Measurements from ENCODE around the gene ACTMAP. TPM values are rescaled to one million over a fixed set of nuclear protein-coding genes. Genes with fewer than 3 reads are reported as not detected.

The ACTMAP gene
- total RNA-seq, 2 experiments from 2014 or later, result 13.7 to 18.2 TPM

DNA sequence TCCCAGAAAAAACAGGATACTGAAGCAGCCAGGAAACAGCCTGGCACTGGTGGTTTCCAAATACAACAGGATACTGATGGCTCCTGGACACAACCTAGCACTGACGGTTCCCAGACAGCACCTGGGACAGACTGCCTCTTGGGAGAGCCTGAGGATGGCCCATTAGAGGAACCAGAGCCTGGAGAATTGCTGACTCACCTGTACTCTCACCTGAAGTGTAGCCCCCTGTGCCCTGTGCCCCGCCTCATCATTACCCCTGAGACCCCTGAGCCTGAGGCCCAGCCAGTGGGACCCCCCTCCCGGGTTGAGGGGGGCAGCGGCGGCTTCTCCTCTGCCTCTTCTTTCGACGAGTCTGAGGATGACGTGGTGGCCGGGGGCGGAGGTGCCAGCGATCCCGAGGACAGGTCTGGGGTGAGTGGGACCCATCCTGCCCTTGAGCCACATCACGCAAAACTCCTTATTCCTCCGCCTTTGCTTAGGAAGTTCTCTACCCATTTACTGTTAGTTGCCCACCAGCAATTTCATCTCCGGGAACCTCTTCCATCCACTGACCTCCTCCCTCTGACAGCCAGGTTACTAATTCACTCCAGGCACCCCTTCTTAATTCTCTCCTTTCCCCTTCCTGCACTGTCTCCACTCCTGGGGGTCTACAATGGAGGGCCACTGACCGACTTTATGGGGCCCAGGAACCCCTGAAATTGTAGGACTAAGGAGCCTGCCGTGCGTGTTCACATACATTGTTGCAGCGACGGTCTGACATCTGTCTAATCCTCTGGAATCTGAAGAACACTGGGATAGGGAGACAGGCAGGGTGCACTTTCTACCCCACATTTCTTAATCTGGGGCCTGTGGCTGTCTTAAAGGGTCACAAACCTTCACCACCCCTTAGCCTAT is 32.1 kb downstream of the ACTMAP start:
- ATAC-seq, result no peak
- H3K27me3 Mint-ChIP-seq, result no peaks in the 10 kb centered on the region

DNA sequence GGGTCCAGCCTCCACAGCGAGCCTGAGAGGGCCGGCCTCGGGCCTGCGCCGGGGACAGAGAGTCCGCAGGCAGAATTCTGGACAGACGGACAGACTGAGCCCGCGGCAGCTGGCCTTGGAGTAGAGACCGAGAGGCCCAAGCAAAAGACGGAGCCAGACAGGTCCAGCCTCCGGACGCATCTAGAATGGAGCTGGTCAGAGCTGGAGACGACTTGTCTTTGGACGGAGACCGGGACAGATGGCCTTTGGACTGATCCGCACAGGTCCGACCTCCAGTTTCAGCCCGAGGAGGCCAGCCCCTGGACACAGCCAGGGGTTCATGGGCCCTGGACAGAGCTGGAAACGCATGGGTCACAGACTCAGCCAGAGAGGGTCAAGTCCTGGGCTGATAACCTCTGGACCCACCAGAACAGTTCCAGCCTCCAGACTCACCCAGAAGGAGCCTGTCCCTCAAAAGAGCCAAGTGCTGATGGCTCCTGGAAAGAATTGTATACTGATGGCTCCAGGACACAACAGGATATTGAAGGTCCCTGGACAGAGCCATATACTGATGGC is 32.9 kb downstream of the ACTMAP start:
- H3K27me3 Mint-ChIP-seq, result no peaks in the 10 kb centered on the region
- CTCF ChIA-PET, result interaction anchor here (1.5 to 2.1 kb wide), 7 partner anchors 15 to 102 kb away, joined by 3 to 14 read pairs (median 5); partner anchors contain the start of genes ACTMAP, EGLN2, NUMBL and SNRPA
- no peak for DNase-seq
- peaks cover 6% of the 10 kb centered on the region for H3K36me3 Mint-ChIP-seq
- no peaks in the 10 kb centered on the region for H3K9me3 Mint-ChIP-seq (ENCODE audit: low read depth)
- peak overlapping the region; percentile 73 for H3K4me3 Mint-ChIP-seq
- peaks cover 65% of the 10 kb centered on the region for H3K4me1 Mint-ChIP-seq
- H3K27ac Mint-ChIP-seq, result peak overlapping the region; percentile 80
- ATAC-seq, result no peak

More for the DNA sequence above, 32.1 kb downstream of the ACTMAP start:
- peak overlapping the region; percentile 73 for H3K4me3 Mint-ChIP-seq
- H3K27ac Mint-ChIP-seq, result peak overlapping the region; percentile 80
- H3K9me3 Mint-ChIP-seq (ENCODE audit: low read depth), result no peaks in the 10 kb centered on the region
- peaks cover 6% of the 10 kb centered on the region for H3K36me3 Mint-ChIP-seq
- H3K4me1 Mint-ChIP-seq, result peaks cover 64% of the 10 kb centered on the region
- CTCF ChIA-PET, result interaction anchor here (1.5 to 2.1 kb wide), 5 partner anchors 14 to 101 kb away, joined by 3 to 14 read pairs (median 8); partner anchors contain the start of genes ACTMAP, EGLN2, NUMBL and SNRPA
- DNase-seq, result no peak

DNA sequence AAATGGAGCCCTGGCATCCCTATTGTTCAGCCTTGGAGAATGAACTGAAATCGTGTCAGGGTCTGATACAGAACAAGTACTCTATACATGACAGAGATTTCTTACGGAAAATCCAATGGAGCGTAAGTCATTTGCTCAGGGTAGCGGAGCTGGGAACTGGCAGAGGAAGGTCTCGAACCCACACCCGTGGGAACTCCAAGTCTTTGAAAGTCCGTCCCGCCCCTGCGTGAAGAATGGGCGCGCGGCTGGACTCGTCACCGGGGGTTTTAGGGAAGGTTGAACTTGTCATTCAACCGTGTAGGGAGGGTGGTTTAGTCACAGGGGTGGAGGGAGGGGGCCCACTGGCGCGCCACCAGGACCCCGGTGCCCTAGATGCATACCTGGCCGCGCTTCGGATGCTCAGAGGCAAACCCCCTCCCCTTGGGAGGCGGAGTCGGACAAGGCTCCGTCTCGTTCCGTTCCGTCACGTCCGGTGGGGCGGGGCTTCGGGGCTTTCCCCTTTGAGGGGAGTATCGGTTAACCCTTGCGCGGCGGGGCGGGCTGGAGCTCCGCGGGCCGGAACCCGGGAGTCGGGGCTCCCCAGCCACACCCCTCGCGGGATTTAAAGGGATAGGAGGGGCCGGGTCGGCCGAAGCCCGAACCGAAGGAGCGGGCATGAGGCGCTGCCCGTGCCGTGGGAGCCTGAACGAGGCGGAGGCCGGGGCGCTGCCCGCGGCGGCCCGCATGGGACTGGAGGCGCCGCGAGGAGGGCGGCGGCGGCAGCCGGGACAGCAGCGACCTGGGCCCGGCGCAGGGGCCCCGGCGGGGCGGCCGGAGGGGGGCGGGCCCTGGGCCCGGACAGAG is 33.6 kb downstream of the ACTMAP start, which contains the start of the genes COQ8B and ITPKC:
TSS of gene COQ8B (minus strand) at position 405 of the 843 bp plus-strand sequence. CDS start 2,254 bp downstream, outside the sequence.
TSS of gene ITPKC (plus strand) at position 631 of the 843 bp plus-strand sequence. CDS start at position 655, 24 bp downstream.
- Mint-ChIP-seq H3K36me3 (peaks cover 6% of the 10 kb centered on the region), H3K4me3 (peak within 1 kb of the TSS; percentile 94), H3K4me1 (peaks cover 64% of the 10 kb centered on the region), H3K9me3 (ENCODE audit: low read depth) (no peaks in the 10 kb centered on the region), H3K27me3 (no peaks in the 10 kb centered on the region), H3K27ac (peak within 1 kb of the TSS; percentile 96)
- CTCF ChIA-PET, result interaction anchor here (0.6 to 2.1 kb wide), 11 partner anchors 15 to 103 kb away, joined by 3 to 14 read pairs (median 5); partner anchors contain the start of genes ACTMAP, EGLN2, NUMBL and RAB4B
- peak; percentile 100 for DNase-seq
- peak; percentile 70 for ATAC-seq

DNA sequence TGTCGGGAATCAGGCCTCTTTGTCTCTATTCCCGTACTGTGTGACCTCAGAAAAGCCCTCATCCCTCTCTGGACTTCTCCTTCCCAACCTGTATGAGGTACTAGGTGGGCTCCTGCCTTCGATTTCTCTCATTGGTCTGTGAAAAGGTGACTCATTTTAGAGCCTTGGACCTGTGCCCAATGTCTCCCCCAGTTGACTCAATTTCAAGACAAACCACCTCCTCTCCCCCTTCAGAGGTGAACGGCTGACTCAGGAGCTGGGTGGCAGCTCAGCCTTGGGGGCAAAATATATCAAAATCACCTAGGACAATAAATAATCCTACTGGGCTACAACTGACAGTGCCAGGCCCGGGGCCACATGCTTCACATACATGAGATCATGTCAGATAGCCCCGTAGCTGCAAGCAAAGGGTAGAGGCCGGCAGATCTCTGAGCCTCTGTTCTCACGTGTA is 34.2 kb downstream of the ACTMAP start:
- CTCF ChIA-PET, result interaction anchor here (1.2 to 2.1 kb wide), 9 partner anchors 25 to 103 kb away, joined by 3 to 14 read pairs (median 5); partner anchors contain the start of genes ACTMAP, EGLN2, NUMBL and RAB4B
- Mint-ChIP-seq H3K4me1 (peaks cover 66% of the 10 kb centered on the region), H3K9me3 (ENCODE audit: low read depth) (no peaks in the 10 kb centered on the region), H3K4me3 (peak overlapping the region; percentile 94), H3K36me3 (peaks cover 10% of the 10 kb centered on the region), H3K27me3 (no peaks in the 10 kb centered on the region), H3K27ac (peak overlapping the region; percentile 96)
- DNase-seq (peak; percentile 73), ATAC-seq (peak; percentile 4)

DNA sequence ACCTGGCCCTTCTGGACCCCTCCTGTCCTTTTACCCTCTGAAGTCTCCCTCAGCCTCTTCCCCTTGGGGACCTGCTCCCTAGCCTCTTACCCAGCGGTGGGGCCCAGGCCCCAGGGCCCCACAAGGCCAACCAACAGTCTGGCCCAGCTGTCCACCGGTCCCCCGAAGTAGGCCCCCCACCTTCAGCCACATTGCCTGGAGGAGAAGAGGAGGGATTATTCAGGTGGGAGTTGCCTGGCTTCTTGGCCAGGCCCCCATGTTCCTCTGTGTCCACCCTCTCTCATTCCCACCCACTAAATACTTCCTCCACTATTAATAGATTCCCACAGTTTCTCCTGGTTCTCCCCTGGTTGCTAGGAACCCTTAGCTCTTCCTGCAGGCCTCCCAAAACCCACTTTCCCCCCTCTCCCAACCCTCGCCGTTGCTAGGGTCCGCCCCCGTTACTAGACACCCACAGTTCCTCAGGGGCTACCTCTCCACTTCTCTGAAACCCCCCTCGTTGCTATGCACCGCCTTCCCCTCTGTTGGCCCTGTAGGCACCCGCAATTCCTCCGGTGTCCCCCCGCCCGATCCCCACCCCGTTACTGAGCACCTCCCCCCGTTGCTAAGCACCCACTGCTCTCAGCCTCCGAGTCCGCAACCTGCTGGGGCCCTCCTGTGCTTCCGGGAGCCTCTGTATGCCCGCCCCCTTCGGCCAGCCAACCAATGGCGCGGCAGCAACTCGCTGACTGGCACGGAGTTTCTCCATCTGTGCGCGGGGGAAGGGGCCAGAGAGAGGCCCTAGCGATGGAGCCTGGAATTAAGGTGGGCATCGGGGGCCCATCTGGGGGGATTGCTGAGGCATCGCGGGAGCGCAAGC is 35.6 kb downstream of the ACTMAP start:
- DNase-seq (peak; percentile 96), ATAC-seq (peak; percentile 77)
- Mint-ChIP-seq H3K27ac (peak overlapping the region; percentile 96), H3K4me1 (peaks cover 54% of the 10 kb centered on the region), H3K27me3 (no peaks in the 10 kb centered on the region), H3K9me3 (ENCODE audit: low read depth) (no peaks in the 10 kb centered on the region), H3K4me3 (peak overlapping the region; percentile 94), H3K36me3 (peaks cover 10% of the 10 kb centered on the region)
- CTCF ChIA-PET, result no interaction called here

DNA sequence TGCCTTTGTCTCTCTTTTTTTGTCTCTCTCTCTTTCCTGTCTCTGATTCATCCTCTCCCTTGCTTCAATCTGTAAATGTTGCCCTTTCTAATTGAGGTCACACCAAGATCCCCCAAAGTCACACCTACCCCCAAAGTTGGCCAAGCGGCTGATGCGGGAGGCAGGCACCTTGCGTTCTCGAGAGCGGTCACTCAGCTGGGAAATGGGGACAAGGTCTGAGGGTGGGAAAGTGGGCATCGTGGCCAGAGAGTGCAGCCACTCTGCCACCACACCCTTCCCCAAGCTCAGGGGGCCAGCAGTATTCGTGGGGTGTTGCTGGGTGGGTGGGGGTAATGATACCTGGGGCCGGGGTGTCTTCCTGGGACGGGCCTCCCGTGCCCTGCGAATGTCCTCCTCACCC is 36.3 kb downstream of the ACTMAP start:
- no peak for DNase-seq
- CTCF ChIA-PET, result no interaction called here
- Mint-ChIP-seq H3K9me3 (ENCODE audit: low read depth) (no peaks in the 10 kb centered on the region), H3K4me1 (peaks cover 48% of the 10 kb centered on the region), H3K4me3 (peak overlapping the region; percentile 94), H3K36me3 (peaks cover 13% of the 10 kb centered on the region), H3K27me3 (no peaks in the 10 kb centered on the region), H3K27ac (peak overlapping the region; percentile 66)
- ATAC-seq, result no peak

DNA sequence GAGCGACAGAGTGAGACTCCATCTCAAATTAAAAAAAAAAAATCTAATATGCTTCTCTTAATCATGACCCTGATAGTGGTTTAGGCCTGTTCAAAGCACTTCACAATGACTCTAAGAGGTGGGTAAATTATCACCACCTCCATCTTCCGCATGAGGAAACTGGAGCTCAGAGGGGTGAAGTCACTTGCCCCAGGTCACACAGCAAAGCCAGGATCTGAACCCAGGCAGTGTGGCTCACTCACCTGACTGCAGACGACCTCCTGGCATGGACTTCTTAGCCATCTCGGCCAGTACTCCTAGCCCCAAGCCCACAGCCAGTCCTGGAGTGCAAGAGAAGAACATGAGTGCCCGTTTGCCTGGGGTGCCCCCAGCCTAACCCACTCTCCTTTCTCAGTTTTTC is 40.5 kb downstream of the ACTMAP start:
- H3K27ac Mint-ChIP-seq, result no peak overlapping the region
- DNase-seq (no peak), ATAC-seq (no peak)
- H3K4me1 Mint-ChIP-seq, result peaks cover 19% of the 10 kb centered on the region
- H3K9me3 Mint-ChIP-seq (ENCODE audit: low read depth), result no peaks in the 10 kb centered on the region
- CTCF ChIA-PET, result no interaction called here
- peaks cover 21% of the 10 kb centered on the region for H3K36me3 Mint-ChIP-seq
- H3K27me3 Mint-ChIP-seq, result no peaks in the 10 kb centered on the region
- no peak overlapping the region for H3K4me3 Mint-ChIP-seq

DNA sequence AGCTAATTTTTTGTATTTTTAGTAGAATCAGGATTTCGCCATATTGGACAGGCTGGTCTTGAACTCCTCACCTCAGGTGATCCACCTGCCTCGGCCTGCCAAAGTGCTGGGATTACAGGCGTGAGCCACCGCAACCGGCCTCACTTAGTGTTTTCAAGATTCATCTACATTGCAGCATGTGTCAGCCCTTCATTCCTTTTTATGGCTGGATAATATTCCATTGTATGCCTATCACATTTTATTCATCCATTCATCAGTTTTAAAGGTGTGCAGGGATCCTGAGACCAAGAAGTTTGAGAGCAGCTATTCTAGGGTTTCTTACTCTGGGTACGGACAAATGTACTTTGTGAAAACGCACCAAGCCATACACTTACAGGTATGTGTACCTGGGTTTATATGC is 42.7 kb downstream of the ACTMAP start:
- Mint-ChIP-seq H3K4me3 (no peak overlapping the region), H3K9me3 (ENCODE audit: low read depth) (no peaks in the 10 kb centered on the region), H3K27ac (no peak overlapping the region), H3K4me1 (peaks cover 7% of the 10 kb centered on the region), H3K27me3 (no peaks in the 10 kb centered on the region), H3K36me3 (peaks cover 23% of the 10 kb centered on the region)
- ATAC-seq, result no peak
- CTCF ChIA-PET, result interaction anchor here (0.8 to 1.2 kb wide), 4 partner anchors 43 to 112 kb away, joined by 3 read pairs; partner anchors contain the start of genes ACTMAP and SNRPA
- DNase-seq, result no peak

DNA sequence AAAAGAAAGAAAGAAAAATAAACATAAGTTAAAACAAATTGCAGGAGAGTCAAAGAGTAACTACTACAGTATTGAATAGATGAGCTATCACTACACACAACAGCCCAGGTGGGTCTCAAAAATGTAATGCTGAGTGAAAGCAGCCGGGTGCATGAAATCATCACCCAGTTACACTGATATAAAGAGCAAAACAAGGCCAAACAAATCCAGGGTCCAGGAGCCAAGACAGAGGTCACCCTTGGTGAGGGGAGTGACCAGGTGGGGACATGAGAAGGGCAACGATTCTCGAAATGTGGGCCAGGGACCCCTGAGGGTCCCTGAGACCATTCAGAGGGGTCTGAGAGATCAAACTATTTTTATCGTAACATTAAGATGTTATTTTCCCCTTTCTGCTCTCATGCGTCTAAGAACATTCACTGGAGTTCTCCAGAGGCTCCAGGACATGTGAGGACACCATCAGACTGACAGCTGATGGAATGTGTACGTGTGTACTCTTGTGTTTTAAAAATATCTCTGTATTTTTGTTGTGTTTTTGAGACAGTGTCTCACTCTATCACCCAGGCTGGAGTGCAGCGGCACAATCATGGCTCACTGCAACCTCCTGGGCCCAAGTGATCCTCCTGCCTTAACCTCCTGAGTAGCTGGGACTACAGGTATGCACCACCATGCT is 44.2 kb downstream of the ACTMAP start:
- Mint-ChIP-seq H3K4me1 (no peaks in the 10 kb centered on the region), H3K27ac (no peak overlapping the region), H3K9me3 (ENCODE audit: low read depth) (no peaks in the 10 kb centered on the region), H3K36me3 (peaks cover 22% of the 10 kb centered on the region), H3K4me3 (no peak overlapping the region), H3K27me3 (no peaks in the 10 kb centered on the region)
- CTCF ChIA-PET, result no interaction called here
- ATAC-seq (no peak), DNase-seq (no peak)

DNA sequence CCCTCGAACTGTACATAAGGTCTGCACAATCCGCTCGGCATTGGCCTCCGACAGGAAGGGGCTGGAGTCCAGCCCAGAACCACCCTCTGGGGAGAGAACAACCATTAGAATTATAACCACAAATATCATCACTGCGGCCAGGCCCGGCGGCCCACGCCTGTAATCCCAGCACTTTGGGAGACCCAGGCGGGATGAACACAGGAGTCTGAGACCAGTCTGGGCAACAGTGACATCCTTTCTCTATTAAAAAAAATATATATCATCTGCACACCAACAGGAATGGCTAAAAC is 45.0 kb downstream of the ACTMAP start:
- peaks cover 20% of the 10 kb centered on the region for H3K36me3 Mint-ChIP-seq
- DNase-seq, result no peak
- no peaks in the 10 kb centered on the region for H3K4me1 Mint-ChIP-seq
- no peak for ATAC-seq
- H3K27ac Mint-ChIP-seq, result no peak overlapping the region
- CTCF ChIA-PET, result no interaction called here
- no peaks in the 10 kb centered on the region for H3K9me3 Mint-ChIP-seq (ENCODE audit: low read depth)
- H3K4me3 Mint-ChIP-seq, result no peak overlapping the region
- H3K27me3 Mint-ChIP-seq, result no peaks in the 10 kb centered on the region

DNA sequence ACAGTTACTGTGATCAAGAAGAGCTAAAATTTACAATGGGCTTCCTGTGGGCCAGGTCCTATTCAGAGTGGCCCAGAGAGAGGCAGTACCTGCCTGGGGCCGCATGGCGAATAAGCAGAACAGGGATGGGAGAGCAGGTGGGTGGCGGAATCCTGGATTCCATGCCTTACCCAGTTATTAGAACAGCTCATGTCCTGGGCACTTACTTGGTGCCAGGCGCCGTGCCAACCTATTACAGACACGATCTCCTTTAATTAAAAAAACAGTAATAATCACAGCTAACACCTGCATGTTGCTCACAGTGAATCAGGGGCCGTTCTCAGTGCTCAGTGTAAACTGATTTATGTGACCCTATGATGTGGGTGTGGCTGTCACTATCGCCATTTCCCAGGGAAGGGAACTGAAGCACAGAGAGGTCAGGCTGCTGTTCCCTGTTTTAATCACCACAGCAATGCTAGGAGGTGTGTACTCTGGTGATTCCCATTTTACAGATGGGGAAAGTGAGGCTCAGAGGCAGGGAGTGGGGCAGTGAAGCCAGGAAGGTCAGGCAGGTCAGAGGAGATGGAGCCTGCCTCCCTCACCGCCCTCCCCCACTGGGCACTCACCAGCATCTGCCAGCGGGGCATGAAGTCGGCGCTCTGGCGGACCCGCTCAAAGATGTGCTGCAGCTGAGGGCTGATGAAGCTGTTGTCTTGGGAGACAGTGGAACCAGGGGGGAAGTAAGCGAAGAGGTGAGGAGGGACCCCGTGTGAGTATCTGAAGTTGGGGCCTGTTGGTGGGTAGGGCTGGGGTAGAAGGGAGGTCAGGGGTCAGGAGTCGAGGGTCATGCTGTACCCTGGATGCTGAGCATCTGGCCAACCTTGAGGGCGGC is 45.6 kb downstream of the ACTMAP start:
- peaks cover 20% of the 10 kb centered on the region for H3K36me3 Mint-ChIP-seq
- CTCF ChIA-PET, result no interaction called here

More for the DNA sequence above, 45.6 kb downstream of the ACTMAP start:
- no peak overlapping the region for H3K27ac Mint-ChIP-seq
- no peaks in the 10 kb centered on the region for H3K4me1 Mint-ChIP-seq
- no peaks in the 10 kb centered on the region for H3K27me3 Mint-ChIP-seq
- ATAC-seq (no peak), DNase-seq (no peak)
- no peaks in the 10 kb centered on the region for H3K9me3 Mint-ChIP-seq (ENCODE audit: low read depth)
- H3K4me3 Mint-ChIP-seq, result no peak overlapping the region
